Activated CD4-positive, alpha-beta memory T cell treated with anti-CD3 and anti-CD28 coated beads for 36 hours (primary cell): ENCODE data around the gene AGBL4. TPM values are rescaled to one million over a fixed set of nuclear protein-coding genes. Genes with fewer than 3 reads are reported as not detected.

Experiments used
- CTCF ChIA-PET: fragments of 350-600 bp; sonication (Branson Sonifier 250); formaldehyde crosslinking; loops from one replicate; lab custom pipeline; 2021; ENCODE audit warnings: antibody characterized with exemption, inconsistent platforms; lab: Charles Lee
- POLR2A ChIA-PET: fragments of 350-600 bp; sonication (Branson Sonifier 250); formaldehyde crosslinking; loops from one replicate; lab custom pipeline; 2021; ENCODE audit warnings: antibody characterized with exemption; lab: Charles Lee
- DNase-seq: peaks from one replicate; pipeline ENCODE4 v3.0.0-alpha.2; 2020
- H3K27ac Mint-ChIP-seq: one replicate; pipeline ENCODE4 v1.8.0; 2021; ENCODE audit warnings: mixed read lengths
- H3K27me3 Mint-ChIP-seq: one replicate; pipeline ENCODE4 v1.8.0; 2021; ENCODE audit warnings: mixed read lengths
- H3K36me3 Mint-ChIP-seq: one replicate; pipeline ENCODE4 v1.8.0; 2021; ENCODE audit warnings: mixed read lengths
- H3K4me1 Mint-ChIP-seq: one replicate; pipeline ENCODE4 v1.8.0; 2021; ENCODE audit warnings: low read depth, mixed read lengths
- H3K4me3 Mint-ChIP-seq: one replicate; pipeline ENCODE4 v1.8.0; 2021; ENCODE audit warnings: mild to moderate bottlenecking, mixed read lengths
- H3K9me3 Mint-ChIP-seq: one replicate; pipeline ENCODE4 v1.8.0; 2021; ENCODE audit warnings: mixed read lengths
- intact Hi-C: fragments of 100-400 bp; cut with micrococcal nuclease; formaldehyde crosslinking; loops from one replicate; pipeline ENCODE4 v1.15.1; 2023
- total RNA-seq, 2 experiments: library from RNA; stranded (reverse); gene quantifications; one replicate each; pipeline ENCODE4 v1.2.3, GENCODE V29; 2021

AGBL4 gene
- total RNA-seq, 2 experiments from 2014 or later = not detected

- peaks cover 10% of the 10 kb centered on the region for H3K9me3 Mint-ChIP-seq
- DNase-seq = no peak
- no peak overlapping the region for H3K27ac Mint-ChIP-seq
- no peaks in the 10 kb centered on the region for H3K4me1 Mint-ChIP-seq
- H3K36me3 Mint-ChIP-seq = no peaks in the 10 kb centered on the region
- H3K4me3 Mint-ChIP-seq = no peak overlapping the region
- H3K27me3 Mint-ChIP-seq = no peaks in the 10 kb centered on the region
- POLR2A ChIA-PET = no interaction called here
- intact Hi-C loops = no loop called here
- CTCF ChIA-PET = no interaction called here
Measured at GRCh38 chr1:49252917-49253316, 770.8 kb downstream of the AGBL4 start.

DNA sequence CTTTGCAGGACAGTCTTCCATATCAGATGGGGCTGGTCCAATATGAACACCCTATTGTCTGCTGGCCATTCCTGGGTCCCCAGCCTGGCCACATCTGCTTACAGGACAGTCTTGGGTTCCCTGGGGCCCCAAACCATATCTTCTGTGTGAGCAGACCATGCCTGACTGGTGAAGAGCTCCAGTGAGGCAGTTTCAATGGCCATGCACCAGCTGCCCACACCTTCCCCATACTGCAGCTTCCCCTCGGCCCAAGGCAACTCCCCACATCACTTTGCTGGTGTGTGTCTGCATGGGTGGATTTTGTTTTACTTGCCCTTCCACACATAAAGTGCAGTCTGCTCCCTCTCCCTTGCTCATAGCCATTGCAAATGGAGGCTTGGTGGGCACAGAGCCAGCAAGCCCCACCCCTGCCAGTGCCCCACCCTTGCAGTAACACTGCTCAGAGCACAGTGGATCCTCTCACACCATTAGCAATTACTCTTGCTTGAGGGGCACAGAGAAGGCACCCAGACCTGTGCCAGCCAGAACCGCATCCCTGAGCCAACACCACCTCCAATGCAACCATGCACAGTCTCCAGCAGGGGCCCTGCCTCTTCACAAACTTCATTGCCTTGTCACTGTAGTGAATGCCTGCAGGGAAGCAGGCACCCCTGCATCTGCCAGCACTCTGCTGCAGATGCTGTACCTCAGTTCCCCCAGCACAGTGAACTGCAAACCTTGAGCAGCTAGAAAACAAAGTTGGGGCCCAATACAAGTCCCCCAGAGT lies 772.6 kb downstream of the AGBL4 start:
- H3K27ac Mint-ChIP-seq = no peak overlapping the region
- no peaks in the 10 kb centered on the region for H3K36me3 Mint-ChIP-seq
- intact Hi-C loops = no loop called here
- DNase-seq = no peak
- no peak overlapping the region for H3K4me3 Mint-ChIP-seq
- H3K4me1 Mint-ChIP-seq = no peaks in the 10 kb centered on the region
- ChIA-PET CTCF (no interaction called here), POLR2A (no interaction called here)
- H3K9me3 Mint-ChIP-seq = peaks cover 10% of the 10 kb centered on the region
- no peaks in the 10 kb centered on the region for H3K27me3 Mint-ChIP-seq

- intact Hi-C loops = no loop called here
- ChIA-PET CTCF (no interaction called here), POLR2A (no interaction called here)
- Mint-ChIP-seq H3K36me3 (no peaks in the 10 kb centered on the region), H3K27ac (no peak overlapping the region), H3K9me3 (peaks cover 6% of the 10 kb centered on the region), H3K4me3 (no peak overlapping the region), H3K27me3 (no peaks in the 10 kb centered on the region), H3K4me1 (no peaks in the 10 kb centered on the region)
- no peak for DNase-seq
Measured at GRCh38 chr1:49240709-49241221, 783.0 kb downstream of the AGBL4 start.

GRCh38 chr1:49234988-49235387 lies 788.8 kb downstream of the AGBL4 start:
- intact Hi-C loops = no loop called here
- Mint-ChIP-seq H3K4me1 (no peaks in the 10 kb centered on the region), H3K27me3 (no peaks in the 10 kb centered on the region), H3K36me3 (no peaks in the 10 kb centered on the region), H3K9me3 (peaks cover 6% of the 10 kb centered on the region), H3K27ac (no peak overlapping the region), H3K4me3 (no peak overlapping the region)
- no peak for DNase-seq
- CTCF ChIA-PET = no interaction called here
- POLR2A ChIA-PET = no interaction called here

GRCh38 chr1:49229555-49229954 lies 794.2 kb downstream of the AGBL4 start:
- H3K4me3 Mint-ChIP-seq = no peak overlapping the region
- intact Hi-C loops = no loop called here

DNA sequence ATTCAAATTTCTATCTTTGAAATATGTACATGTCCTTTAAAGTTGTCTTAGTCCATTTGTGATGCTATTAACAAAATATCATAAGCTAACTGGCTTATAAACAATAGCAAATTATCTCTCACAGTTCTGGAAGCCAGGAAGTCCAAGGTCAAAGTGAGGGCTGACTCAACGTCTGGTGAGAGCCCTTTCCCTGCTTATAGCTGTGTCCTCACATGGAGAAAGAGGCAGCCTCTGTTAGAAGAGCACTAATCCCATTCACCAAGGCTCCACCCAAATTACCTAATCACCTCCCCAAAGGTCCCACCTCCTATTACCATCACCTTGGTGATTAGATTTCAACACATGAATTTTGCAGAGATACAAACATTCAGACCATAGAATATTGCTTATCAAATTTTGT lies 797.0 kb downstream of the AGBL4 start:
- no peak for DNase-seq
- ChIA-PET CTCF (no interaction called here), POLR2A (no interaction called here)
- no peaks in the 10 kb centered on the region for H3K27me3 Mint-ChIP-seq
- no peaks in the 10 kb centered on the region for H3K4me1 Mint-ChIP-seq
- H3K4me3 Mint-ChIP-seq = no peak overlapping the region
- intact Hi-C loops = no loop called here
- no peaks in the 10 kb centered on the region for H3K9me3 Mint-ChIP-seq
- H3K36me3 Mint-ChIP-seq = no peaks in the 10 kb centered on the region
- H3K27ac Mint-ChIP-seq = no peak overlapping the region

More at GRCh38 chr1:49229555-49229954, 794.2 kb downstream of the AGBL4 start:
- no peaks in the 10 kb centered on the region for H3K4me1 Mint-ChIP-seq
- ChIA-PET CTCF (no interaction called here), POLR2A (no interaction called here)
- no peaks in the 10 kb centered on the region for H3K36me3 Mint-ChIP-seq
- H3K27me3 Mint-ChIP-seq = no peaks in the 10 kb centered on the region
- DNase-seq = no peak
- H3K9me3 Mint-ChIP-seq = no peaks in the 10 kb centered on the region
- H3K27ac Mint-ChIP-seq = no peak overlapping the region

DNA sequence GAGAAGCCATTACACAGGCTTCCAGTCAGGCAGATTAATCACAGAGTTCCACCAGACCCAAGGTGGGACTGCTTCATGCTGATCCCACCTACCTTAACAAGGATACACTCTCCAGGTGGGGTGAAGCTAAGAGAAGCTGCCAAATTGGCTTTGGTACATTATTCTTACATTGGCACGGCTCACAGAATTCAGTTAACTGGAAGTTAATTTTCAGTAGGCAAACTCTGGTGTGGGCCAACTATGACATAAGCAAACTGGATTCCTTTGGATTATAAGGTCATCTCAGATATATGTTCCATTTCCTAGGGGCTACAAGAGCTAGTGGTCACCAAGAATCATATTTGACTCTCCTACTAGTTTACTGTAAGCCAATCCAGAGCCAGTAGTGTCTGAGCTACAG lies 798.3 kb downstream of the AGBL4 start:
- Mint-ChIP-seq H3K4me3 (no peak overlapping the region), H3K36me3 (no peaks in the 10 kb centered on the region), H3K27me3 (no peaks in the 10 kb centered on the region), H3K9me3 (no peaks in the 10 kb centered on the region), H3K4me1 (no peaks in the 10 kb centered on the region), H3K27ac (no peak overlapping the region)
- intact Hi-C loops = no loop called here
- ChIA-PET POLR2A (no interaction called here), CTCF (no interaction called here)
- no peak for DNase-seq

GRCh38 chr1:49213301-49213700 lies 810.5 kb downstream of the AGBL4 start:
- CTCF ChIA-PET = no interaction called here
- POLR2A ChIA-PET = no interaction called here
- no peaks in the 10 kb centered on the region for H3K36me3 Mint-ChIP-seq
- H3K4me3 Mint-ChIP-seq = no peak overlapping the region
- H3K4me1 Mint-ChIP-seq = no peaks in the 10 kb centered on the region
- H3K27ac Mint-ChIP-seq = no peak overlapping the region
- H3K27me3 Mint-ChIP-seq = peaks cover 2% of the 10 kb centered on the region
- no peak for DNase-seq
- intact Hi-C loops = no loop called here
- no peaks in the 10 kb centered on the region for H3K9me3 Mint-ChIP-seq

GRCh38 chr1:49208712-49209111 lies 815.0 kb downstream of the AGBL4 start:
- Mint-ChIP-seq H3K4me3 (no peak overlapping the region), H3K9me3 (peaks cover 1% of the 10 kb centered on the region), H3K4me1 (no peaks in the 10 kb centered on the region), H3K27me3 (peaks cover 2% of the 10 kb centered on the region), H3K27ac (no peak overlapping the region), H3K36me3 (no peaks in the 10 kb centered on the region)
- intact Hi-C loops = no loop called here
- ChIA-PET POLR2A (no interaction called here), CTCF (no interaction called here)
- DNase-seq = no peak

- ChIA-PET POLR2A (no interaction called here), CTCF (no interaction called here)
- Mint-ChIP-seq H3K4me1 (no peaks in the 10 kb centered on the region), H3K36me3 (no peaks in the 10 kb centered on the region), H3K27ac (no peak overlapping the region), H3K9me3 (peaks cover 10% of the 10 kb centered on the region), H3K4me3 (no peak overlapping the region), H3K27me3 (no peaks in the 10 kb centered on the region)
- intact Hi-C loops = no loop called here
- DNase-seq = no peak
Measured at GRCh38 chr1:49204720-49205119, 819.0 kb downstream of the AGBL4 start.

DNA sequence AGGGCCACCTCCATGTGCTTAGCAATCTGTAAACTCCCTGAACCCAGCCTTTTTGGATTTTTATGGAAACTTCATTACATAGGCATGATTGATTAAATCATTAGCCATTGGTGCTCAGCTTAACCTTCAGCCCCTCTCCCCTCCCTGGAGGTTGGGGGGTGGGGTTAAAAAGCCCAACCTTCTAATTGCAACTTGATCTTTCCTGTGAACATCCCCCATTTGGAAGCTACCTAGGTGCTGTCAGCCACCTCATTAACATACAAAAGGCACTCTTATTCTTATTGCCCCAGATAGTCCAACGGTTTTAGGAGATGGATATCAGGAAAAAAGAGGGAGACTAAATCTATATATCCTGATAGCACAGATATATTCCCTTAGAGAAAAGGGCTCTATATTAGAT lies 823.0 kb downstream of the AGBL4 start:
- intact Hi-C loops = no loop called here
- peaks cover 16% of the 10 kb centered on the region for H3K9me3 Mint-ChIP-seq
- H3K36me3 Mint-ChIP-seq = no peaks in the 10 kb centered on the region
- CTCF ChIA-PET = no interaction called here
- H3K4me1 Mint-ChIP-seq = no peaks in the 10 kb centered on the region
- peaks cover 2% of the 10 kb centered on the region for H3K27me3 Mint-ChIP-seq
- POLR2A ChIA-PET = no interaction called here
- no peak overlapping the region for H3K4me3 Mint-ChIP-seq
- no peak for DNase-seq
- H3K27ac Mint-ChIP-seq = no peak overlapping the region

- intact Hi-C loops = no loop called here
- POLR2A ChIA-PET = no interaction called here
Measured at GRCh38 chr1:49199564-49199963, 824.2 kb downstream of the AGBL4 start.

DNA sequence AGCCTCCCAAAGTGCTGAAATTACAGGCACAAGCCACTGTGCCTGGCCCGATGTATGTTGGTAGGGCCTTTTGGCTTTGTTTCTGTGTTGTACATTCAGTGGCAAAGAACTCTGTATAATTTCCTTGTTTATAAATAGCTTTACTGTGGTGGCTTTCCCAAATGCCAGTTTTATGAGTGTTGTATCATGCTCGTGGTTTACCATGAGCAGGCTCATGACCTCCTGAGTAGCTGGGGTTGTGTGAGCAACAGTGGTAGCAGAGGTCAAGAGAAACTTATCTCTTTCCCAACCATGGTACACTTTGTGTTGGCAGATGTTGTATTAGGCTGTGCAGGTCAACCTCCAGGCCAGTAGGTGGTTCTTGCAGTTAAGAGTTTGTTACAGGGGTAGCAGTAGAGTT lies 826.7 kb downstream of the AGBL4 start:
- POLR2A ChIA-PET = no interaction called here
- intact Hi-C loops = no loop called here
- CTCF ChIA-PET = no interaction called here
- H3K9me3 Mint-ChIP-seq = peaks cover 22% of the 10 kb centered on the region
- no peaks in the 10 kb centered on the region for H3K36me3 Mint-ChIP-seq
- no peak for DNase-seq
- no peak overlapping the region for H3K27ac Mint-ChIP-seq
- no peak overlapping the region for H3K4me3 Mint-ChIP-seq
- H3K4me1 Mint-ChIP-seq = no peaks in the 10 kb centered on the region
- peaks cover 2% of the 10 kb centered on the region for H3K27me3 Mint-ChIP-seq

More at GRCh38 chr1:49199564-49199963, 824.2 kb downstream of the AGBL4 start:
- Mint-ChIP-seq H3K27ac (no peak overlapping the region), H3K4me1 (no peaks in the 10 kb centered on the region), H3K36me3 (no peaks in the 10 kb centered on the region), H3K27me3 (peaks cover 2% of the 10 kb centered on the region), H3K9me3 (peaks cover 22% of the 10 kb centered on the region), H3K4me3 (no peak overlapping the region)
- no peak for DNase-seq
- CTCF ChIA-PET = no interaction called here
